Measurements from ENCODE around the gene RHOT1. TPM values are rescaled to one million over a fixed set of nuclear protein-coding genes. Genes with fewer than 3 reads are reported as not detected.

RHOT1 gene
- 22.3 and 23.8 TPM in 2 replicates for total RNA-seq

DNA sequence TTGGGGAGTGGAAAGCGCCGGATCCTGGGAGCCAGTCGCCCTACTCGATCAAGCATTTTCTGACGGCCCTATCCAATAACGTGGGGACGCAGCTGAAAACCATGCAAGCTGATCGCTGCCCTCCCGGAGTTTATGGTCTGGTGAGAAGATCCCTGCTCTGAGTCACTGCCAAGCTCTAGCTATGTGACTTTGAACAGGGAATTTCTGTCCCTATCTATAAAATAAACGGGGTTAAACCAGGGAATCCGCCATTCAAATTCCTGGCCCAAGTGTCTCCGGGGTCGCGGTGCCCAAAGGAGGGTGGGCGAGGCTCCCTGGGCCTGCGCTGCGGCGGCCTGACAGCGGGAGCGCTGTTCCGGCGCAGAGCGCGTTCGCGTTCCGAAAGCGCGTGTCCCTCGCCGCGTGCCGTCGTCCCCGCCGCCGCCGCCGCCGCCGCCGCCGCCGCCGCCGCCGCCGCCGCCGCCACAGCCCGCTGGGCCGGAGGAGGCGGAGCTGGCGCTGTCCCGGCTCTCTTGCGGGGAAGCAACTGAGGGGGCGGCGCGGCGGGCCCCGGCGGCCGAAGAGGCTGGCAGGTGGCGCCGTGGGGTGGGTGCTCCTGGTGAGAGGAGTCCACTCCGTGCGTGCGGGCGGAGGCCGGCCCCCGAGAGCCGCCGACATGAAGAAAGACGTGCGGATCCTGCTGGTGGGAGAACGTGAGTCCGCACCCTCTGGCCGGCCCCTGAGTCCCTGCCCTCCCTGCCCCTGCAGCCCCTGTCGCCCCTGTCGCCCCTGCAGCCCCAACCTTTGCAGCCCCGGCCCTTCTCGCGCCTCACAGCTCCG, at the start of gene RHOT1:
Gene RHOT1 (plus strand): TSS at position 465 of the 819 bp plus-strand sequence. CDS start 191 bp downstream, at position 656.

DNA sequence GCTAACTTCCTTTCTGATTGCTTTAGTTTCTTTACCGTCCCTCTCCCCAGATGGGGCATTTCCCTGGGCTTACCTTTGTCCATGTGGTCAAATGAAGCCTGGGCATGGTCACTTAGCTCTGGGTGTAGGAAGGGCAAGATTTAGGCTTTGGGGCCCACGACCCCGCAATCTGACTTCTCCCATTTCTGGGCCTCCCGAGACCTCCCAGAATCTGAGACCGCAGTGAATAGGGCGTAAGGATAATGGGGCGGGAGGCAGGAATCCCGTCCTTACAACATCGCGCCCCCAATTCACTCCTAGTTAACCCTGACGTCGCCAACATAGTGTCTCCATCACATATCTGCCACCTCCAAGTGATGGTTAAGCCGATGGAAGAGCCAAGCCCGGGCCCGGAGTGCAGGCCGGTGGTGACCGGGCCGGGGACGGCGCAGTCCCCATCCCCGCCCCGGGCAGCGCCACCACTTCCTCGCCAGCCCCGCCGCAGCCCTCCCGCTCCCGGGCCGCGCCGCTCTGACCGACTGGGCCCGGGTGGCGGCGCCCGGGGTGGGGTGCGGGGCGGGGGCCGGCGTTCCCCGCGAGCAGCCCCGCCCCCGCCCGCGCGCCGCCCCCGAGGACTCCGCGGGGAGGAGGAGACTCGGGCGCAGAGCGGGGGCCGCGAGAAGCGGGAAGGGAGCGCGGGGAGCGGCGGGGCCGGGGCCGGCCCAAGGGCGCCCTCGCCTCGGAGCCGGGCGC, 123.1 kb downstream of the RHOT1 start, which contains the start of gene RHBDL3:
Gene RHBDL3 (plus strand): TSS at position 641 of the 732 bp plus-strand sequence. CDS start 358 bp downstream, outside the sequence.

Other genes starting within 250 kb of the RHOT1 start
- gene UTP6, start 240.8 kb upstream of the RHOT1 start, total RNA-seq = 18.4 and 35.2 TPM in 2 replicates
- gene SUZ12, start 205.5 kb upstream of the RHOT1 start, total RNA-seq = 9.3 and 10.0 TPM in 2 replicates
- gene LRRC37B, start 135.1 kb upstream of the RHOT1 start, total RNA-seq = 1.5 and 8.6 TPM in 2 replicates
- not detected in 2 replicates for gene RHBDL3, start 123.3 kb downstream of the RHOT1 start, total RNA-seq
- gene C17orf75, start 199.7 kb downstream of the RHOT1 start, total RNA-seq = 12.6 and 14.1 TPM in 2 replicates
- 88.3 and 99.7 TPM in 2 replicates for gene ZNF207, start 207.7 kb downstream of the RHOT1 start, total RNA-seq

Measured in hair follicular keratinocyte (primary cell).